Endothelial cell of umbilical vein (primary cell): ENCODE data around the gene TRMO. TPM values are rescaled to one million over a fixed set of nuclear protein-coding genes. Genes with fewer than 3 reads are reported as not detected.

ENCODE experiments used
- BruUV-seq: library from RNA; stranded (reverse); fragments of 400-500 nt; replicated peaks from 2 replicates; lab custom pipeline; 2021; lab: Mats Ljungman, UMichigan
- CTCF ChIA-PET: fragments of 300-600, 350-600 bp; sonication (Branson Sonifier 250); formaldehyde crosslinking; loops from one replicate; lab custom pipeline; 2021; ENCODE audit warnings: antibody characterized with exemption, inconsistent platforms; lab: Charles Lee
- POLR2A ChIA-PET: fragments of 300-600, 350-600 bp; sonication (Branson Sonifier 250); formaldehyde crosslinking; loops from one replicate; lab custom pipeline; 2021; ENCODE audit warnings: antibody characterized with exemption, inconsistent platforms; lab: Charles Lee
- DNase-seq: peaks from one replicate; pipeline ENCODE4 v3.0.0-alpha.2; 2011; ENCODE audit warnings: low read depth, low spot score
- FAIRE-seq: peaks from 2 replicates; lab custom pipeline; 2011; peaks lifted over from hg19 to GRCh38; lab: Jason Lieb, UNC
- H2AFZ ChIP-seq: 2 replicates; pipeline ENCODE4 v1.6.0; 2012; ENCODE audit warnings: low read depth, low read length, control low read depth, inconsistent platforms
- H3K27ac ChIP-seq: 2 replicates; pipeline ENCODE4 v1.5.1; 2011; ENCODE audit warnings: low read depth, mild to moderate bottlenecking, control low read depth, low read length, moderate library complexity; ENCODE audit not compliant: insufficient read depth
- H3K27me3 ChIP-seq, 2 experiments: 2 replicates each; pipeline versions ENCODE4 v1.6.0 to v1.6.1; 2011; ENCODE audit warnings: low read length in 2 of 2, mixed read lengths in 1 of 2; ENCODE audit not compliant: control insufficient read depth in 2 of 2, insufficient read depth in 2 of 2
- H3K36me3 ChIP-seq, 2 experiments: 2 replicates in 1 of 2; 3 replicates in 1 of 2; pipeline ENCODE4 v1.5.1; 2011; ENCODE audit warnings: low read length in 2 of 2, mild to moderate bottlenecking in 1 of 2, moderate library complexity in 1 of 2; ENCODE audit not compliant: control insufficient read depth in 2 of 2, insufficient read depth in 2 of 2; ENCODE audit errors: extremely low read depth in 1 of 2
- H3K4me1 ChIP-seq: 3 replicates; pipeline ENCODE4 v1.5.1; 2011; ENCODE audit warnings: mild to moderate bottlenecking, low read length; ENCODE audit not compliant: control insufficient read depth, insufficient read depth; ENCODE audit errors: extremely low read depth
- H3K4me2 ChIP-seq: 2 replicates; pipeline ENCODE4 v1.6.1; 2011; ENCODE audit warnings: low read length, control low read depth, mixed read lengths; ENCODE audit not compliant: insufficient read depth
- H3K4me3 ChIP-seq, 3 experiments: fragments of 200-600 bp in 1 of 3; sonication (generic), shearing (Covaris generic) in 1 of 3; replicated peaks in 1 of 3; 2 replicates each; pipeline ENCODE4 v1.5.1; 2011 to 2016; ENCODE audit warnings: control low read depth in 3 of 3, low read length in 3 of 3, mild to moderate bottlenecking in 2 of 3, inconsistent platforms in 1 of 3, low read depth in 1 of 3, moderate library complexity in 1 of 3; ENCODE audit not compliant: insufficient read depth in 1 of 3
- H3K79me2 ChIP-seq: 2 replicates; pipeline ENCODE4 v1.6.0; 2012; ENCODE audit warnings: low read length, inconsistent platforms; ENCODE audit not compliant: control insufficient read depth, insufficient read depth
- H3K9ac ChIP-seq: replicated peaks from 2 replicates; pipeline ENCODE3; 2011; ENCODE audit warnings: low read length, control low read depth; ENCODE audit not compliant: insufficient read depth; ENCODE audit errors: extremely low read depth
- H3K9me1 ChIP-seq: replicated peaks from 3 replicates; pipeline ENCODE4 v1.6.0; 2011; ENCODE audit warnings: mild to moderate bottlenecking, low read length; ENCODE audit not compliant: control insufficient read depth, insufficient read depth; ENCODE audit errors: extremely low read depth
- H3K9me3 ChIP-seq: replicated peaks from 2 replicates; pipeline ENCODE4 v1.5.1; 2012; ENCODE audit warnings: low read length, inconsistent platforms; ENCODE audit not compliant: control insufficient read depth, insufficient read depth
- H4K20me1 ChIP-seq: replicated peaks from 2 replicates; pipeline ENCODE3; 2011; ENCODE audit warnings: mild to moderate bottlenecking, low read length; ENCODE audit not compliant: control insufficient read depth, insufficient read depth; ENCODE audit errors: extremely low read depth
- CTCF ChIP-seq, 2 donors: IDR thresholded peaks; 1 replicate in 1 of 2; 2 replicates in 1 of 2; pipeline ENCODE4 v1.5.1; 2011; ENCODE audit warnings: low read length in 2 of 2, mild to moderate bottlenecking in 2 of 2, moderate library complexity in 2 of 2, control low read depth in 1 of 2, inconsistent platforms in 1 of 2, low read depth in 1 of 2; ENCODE audit not compliant: insufficient read depth in 1 of 2; ENCODE audit errors: extremely low read depth in 1 of 2
- EZH2 ChIP-seq: IDR thresholded peaks from 2 replicates; pipeline ENCODE4 v1.6.1; 2012; ENCODE audit warnings: borderline replicate concordance, low read depth, mild to moderate bottlenecking, moderate library complexity, low read length, inconsistent platforms; ENCODE audit not compliant: severe bottlenecking
- FOS ChIP-seq: IDR thresholded peaks from 2 replicates; pipeline ENCODE4 v1.6.1; 2011; ENCODE audit warnings: mild to moderate bottlenecking, low read length, moderate library complexity, borderline replicate concordance; ENCODE audit not compliant: insufficient read depth
- GATA2 ChIP-seq: IDR thresholded peaks from 2 replicates; pipeline ENCODE4 v1.7.0; 2011; ENCODE audit warnings: low read depth, mild to moderate bottlenecking, moderate library complexity, mixed read lengths, low read length; ENCODE audit not compliant: insufficient read length, insufficient read depth
- JUN ChIP-seq: IDR thresholded peaks from 2 replicates; pipeline ENCODE4 v1.6.1; 2011; ENCODE audit warnings: borderline replicate concordance, low read depth; ENCODE audit not compliant: insufficient read length, insufficient read depth
- MAX ChIP-seq: IDR thresholded peaks from 2 replicates; pipeline ENCODE4 v1.6.1; 2011; ENCODE audit not compliant: insufficient read depth, insufficient read length
- MYC ChIP-seq: IDR thresholded peaks from one replicate; pipeline ENCODE4 v1.6.1; 2011; ENCODE audit warnings: mild to moderate bottlenecking, low read depth, low read length
- POLR2A ChIP-seq: IDR thresholded peaks from 2 replicates; pipeline ENCODE4 v1.6.1; 2012; ENCODE audit warnings: low read depth, mild to moderate bottlenecking, control low read depth, low read length
- POLR2AphosphoS5 ChIP-seq: IDR thresholded peaks from 2 replicates; pipeline ENCODE4 v1.6.1; 2012; ENCODE audit warnings: low read depth, mild to moderate bottlenecking, control low read depth, low read length, moderate library complexity; ENCODE audit not compliant: insufficient read depth
- dilution Hi-C: fragments of 300-500 bp; cut with MboI; formaldehyde crosslinking; loops from one replicate; pipeline ENCODE4 v1.15.0; 2019; ENCODE audit warnings: low sequenced_read_pairs; ENCODE audit not compliant: extremely low pct_ligation_motif_present
- intact Hi-C: fragments of 100-400 bp; cut with micrococcal nuclease; formaldehyde crosslinking; loops from one replicate; pipeline ENCODE4 v1.10.0; 2022
- polyA plus RNA-seq, 4 experiments: library from polyadenylated mRNA; depleted of rRNA in 3 of 4; stranded (reverse) in 3 of 4; unstranded in 1 of 4; fragments of >200 nt; gene quantifications; 2 replicates each; pipeline versions ENCODE4 v1.2.1 to v1.2.3, GENCODE V29; 2011 to 2012; ENCODE audit warnings: missing spikeins in 1 of 4
- total RNA-seq: library from RNA; stranded (reverse); gene quantifications from 2 replicates; pipeline ENCODE4 v1.2.3, GENCODE V29; 2021

TRMO gene
- total and polyA plus RNA-seq, 2 donors (not counting 3 experiments of a cell fraction or from before 2014, with no cell fraction given): 10.1 to 11.9 TPM

DNA sequence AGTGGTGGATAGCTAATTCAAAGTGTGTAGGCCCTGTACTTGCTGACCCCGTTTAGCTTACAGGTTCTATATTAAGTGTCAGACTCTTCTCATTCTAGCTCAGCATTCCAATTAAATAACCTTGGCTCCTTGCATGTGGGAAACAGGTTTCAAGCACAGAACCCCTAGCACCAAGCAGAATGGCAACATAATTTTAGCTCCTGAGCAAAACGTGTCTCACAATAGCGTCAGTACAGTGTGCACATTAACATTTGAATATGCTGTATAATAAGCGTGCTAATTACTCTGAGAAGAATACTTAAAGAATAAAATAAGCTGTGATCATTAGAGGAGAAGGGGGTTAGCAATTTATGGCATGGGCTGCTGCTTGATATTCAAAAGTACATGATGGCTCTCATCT lies 39.8 kb upstream of the TRMO start:
- ChIA-PET POLR2A (no interaction called here), CTCF (interaction anchor here (0.9 to 1.9 kb wide), 5 partner anchors 8 to 302 kb away, joined by 3 to 8 read pairs (median 4); partner anchors contain the start of gene ANP32B)
- Histone ChIP-seq H3K4me1 (no peaks in the 10 kb centered on the region), H3K9me3 (no peaks in the 10 kb centered on the region), H3K9me1 (no peaks in the 10 kb centered on the region), H3K79me2 (no peaks in the 10 kb centered on the region), H3K27ac (no peak overlapping the region), H3K4me2 (no peak overlapping the region), H3K9ac (no peak overlapping the region), H3K4me3 (no peak overlapping the region), H2AFZ (no peak overlapping the region), H3K36me3 (no peaks in the 10 kb centered on the region), H4K20me1 (no peaks in the 10 kb centered on the region), H3K27me3 (peaks cover 11 to 20% of the 10 kb centered on the region in 2 experiments)
- intact Hi-C loops: no loop called here
- no peak for TF ChIP-seq POLR2AphosphoS5
- TF ChIP-seq CTCF (IDR thresholded peaks at IDR 0.05; ENCODE audit: extremely low read depth in 1 of 2, insufficient read depth in 1 of 2, low read depth in 1 of 2, low read length in 2 of 2): no peak
- TF ChIP-seq EZH2: no peak
- TF ChIP-seq POLR2A: no peak
- TF ChIP-seq JUN: no peak
- TF ChIP-seq GATA2: no peak
- TF ChIP-seq MAX: no peak
- no peak for TF ChIP-seq MYC
- no peak for TF ChIP-seq FOS
- FAIRE-seq: no peak
- DNase-seq: no peak
- no TSS peak for BruUV-seq
- dilution Hi-C loops: no loop called here
